ENCODE measurements around the gene CDH4. TPM values are rescaled to one million over a fixed set of nuclear protein-coding genes. Genes with fewer than 3 reads are reported as not detected.

The CDH4 gene
- total RNA-seq, 1 experiment from 2014 or later: not detected

DNA sequence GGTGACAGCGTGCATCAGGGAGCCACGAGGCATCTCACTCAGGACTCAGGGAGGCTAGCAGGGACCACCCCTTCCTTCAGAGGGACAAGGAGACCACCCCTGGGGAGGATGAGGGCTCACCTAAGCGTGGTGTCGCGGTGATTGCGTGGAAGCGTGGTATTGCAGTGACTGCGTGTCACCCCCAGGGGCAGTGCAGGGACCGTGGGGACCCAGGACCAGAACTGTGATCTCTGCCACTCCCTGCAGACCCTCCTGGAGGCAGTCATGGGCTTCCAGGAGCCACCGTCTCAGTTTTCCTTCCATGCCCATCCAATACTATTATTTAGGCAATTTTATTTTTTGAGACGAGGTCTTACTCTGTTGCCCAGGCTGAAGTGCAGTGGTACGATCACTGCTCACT, 666.5 kb downstream of the CDH4 start:
- H4K20me1 ChIP-seq (ENCODE audit: insufficient read depth): no peaks in the 10 kb centered on the region
- H3K36me3 ChIP-seq (ENCODE audit: low read depth): no peaks in the 10 kb centered on the region
- H3K27ac ChIP-seq: no peak overlapping the region
- H3K9me3 ChIP-seq (ENCODE audit: insufficient read depth, low read depth): no peaks in the 10 kb centered on the region
- intact Hi-C loops (cut with micrococcal nuclease; ENCODE audit: unreplicated experiment): no loop called here
- no peaks in the 10 kb centered on the region for H3K9me2 ChIP-seq (ENCODE audit: insufficient read depth)
- H3F3A ChIP-seq (ENCODE audit: insufficient read depth, low read depth): no peaks in the 10 kb centered on the region
- H3K4me2 ChIP-seq: no peak overlapping the region
- DNase-seq: no peak
- H3K4me1 ChIP-seq (replicated peaks; ENCODE audit: insufficient read depth): no peaks in the 10 kb centered on the region
- peaks cover 70% of the 10 kb centered on the region for H3K27me3 ChIP-seq (ENCODE audit: insufficient read depth, low read depth)
- TF ChIP-seq EZH2 (IDR thresholded peaks at IDR 0.05; ENCODE audit: low read depth): no peak
- TF ChIP-seq, protein P1, sequence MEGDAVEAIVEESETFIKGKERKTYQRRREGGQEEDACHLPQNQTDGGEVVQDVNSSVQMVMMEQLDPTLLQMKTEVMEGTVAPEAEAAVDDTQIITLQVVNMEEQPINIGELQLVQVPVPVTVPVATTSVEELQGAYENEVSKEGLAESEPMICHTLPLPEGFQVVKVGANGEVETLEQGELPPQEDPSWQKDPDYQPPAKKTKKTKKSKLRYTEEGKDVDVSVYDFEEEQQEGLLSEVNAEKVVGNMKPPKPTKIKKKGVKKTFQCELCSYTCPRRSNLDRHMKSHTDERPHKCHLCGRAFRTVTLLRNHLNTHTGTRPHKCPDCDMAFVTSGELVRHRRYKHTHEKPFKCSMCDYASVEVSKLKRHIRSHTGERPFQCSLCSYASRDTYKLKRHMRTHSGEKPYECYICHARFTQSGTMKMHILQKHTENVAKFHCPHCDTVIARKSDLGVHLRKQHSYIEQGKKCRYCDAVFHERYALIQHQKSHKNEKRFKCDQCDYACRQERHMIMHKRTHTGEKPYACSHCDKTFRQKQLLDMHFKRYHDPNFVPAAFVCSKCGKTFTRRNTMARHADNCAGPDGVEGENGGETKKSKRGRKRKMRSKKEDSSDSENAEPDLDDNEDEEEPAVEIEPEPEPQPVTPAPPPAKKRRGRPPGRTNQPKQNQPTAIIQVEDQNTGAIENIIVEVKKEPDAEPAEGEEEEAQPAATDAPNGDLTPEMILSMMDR (conservative IDR thresholded peaks at IDR 0.05): peak; percentile 27; the same call in 1 of the 2 replicates
- CTCF ChIA-PET: no interaction called here
- no peak overlapping the region for H2AFZ ChIP-seq
- POLR2A ChIA-PET (ENCODE audit: unreplicated experiment): no interaction called here
- BruUV-seq (replicated peaks): no TSS peak
- no peaks in the 10 kb centered on the region for H3K79me2 ChIP-seq (ENCODE audit: low read depth)
- no peak overlapping the region for H3K4me3 ChIP-seq

DNA sequence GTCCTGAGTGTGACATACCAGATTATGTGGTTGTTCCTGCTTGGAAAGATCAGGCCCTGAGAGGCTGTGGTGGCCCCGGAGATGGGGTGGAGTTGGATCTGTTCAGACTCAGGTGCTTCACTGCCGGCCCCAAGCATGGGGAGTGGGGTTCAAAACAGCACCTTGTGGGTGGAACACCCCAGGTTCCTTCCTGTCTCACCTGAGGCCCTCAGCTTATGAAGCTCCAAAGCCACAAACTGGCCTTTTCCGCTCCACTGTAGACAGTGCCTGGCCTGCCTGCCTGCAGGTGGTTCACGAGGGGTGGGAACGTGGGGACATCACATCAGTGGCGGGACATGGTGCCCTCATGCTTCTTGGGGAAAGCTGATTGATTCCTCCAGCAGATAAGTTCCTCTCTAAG, 667.2 kb downstream of the CDH4 start:
- intact Hi-C loops (cut with micrococcal nuclease; ENCODE audit: unreplicated experiment): no loop called here

DNA sequence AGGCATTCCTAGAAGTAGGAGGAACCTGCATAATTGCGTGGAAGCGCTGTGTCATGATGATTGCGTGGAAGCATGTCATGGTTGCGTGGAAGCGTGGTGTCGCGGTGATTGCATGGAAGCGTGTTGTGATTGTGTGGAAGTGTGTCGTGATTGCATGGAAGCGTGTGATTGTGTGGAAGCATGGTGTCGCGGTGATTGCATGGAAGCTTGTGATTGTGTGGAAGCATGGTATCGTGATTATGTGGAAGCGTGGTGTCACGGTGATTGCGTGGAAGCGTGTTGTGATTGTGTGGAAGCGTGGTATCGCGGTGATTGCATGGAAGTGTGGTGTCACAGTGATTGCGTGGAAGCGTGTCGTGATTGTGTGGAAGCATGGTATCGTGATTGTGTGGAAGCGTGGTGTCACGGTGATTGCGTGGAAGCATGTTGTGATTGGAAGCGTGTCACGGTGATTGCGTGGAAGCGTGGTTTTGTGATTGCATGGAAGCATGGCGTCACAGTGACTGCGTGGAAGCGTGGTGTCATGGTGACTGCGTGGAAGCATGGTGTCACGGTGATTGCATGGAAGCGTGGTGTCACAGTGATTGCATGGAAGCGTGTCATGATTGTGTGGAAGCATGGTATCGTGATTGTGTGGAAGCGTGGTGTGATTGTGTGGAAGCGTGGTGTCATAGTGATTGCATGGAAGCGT, 667.8 kb downstream of the CDH4 start:
- no peaks in the 10 kb centered on the region for H3K9me3 ChIP-seq (ENCODE audit: insufficient read depth, low read depth)

More for the DNA sequence above, 667.2 kb downstream of the CDH4 start:
- no peak for DNase-seq
- BruUV-seq (replicated peaks): no TSS peak
- peaks cover 69% of the 10 kb centered on the region for H3K27me3 ChIP-seq (ENCODE audit: insufficient read depth, low read depth)
- no peaks in the 10 kb centered on the region for H3K9me3 ChIP-seq (ENCODE audit: insufficient read depth, low read depth)
- ChIA-PET CTCF (no interaction called here), POLR2A (ENCODE audit: unreplicated experiment) (no interaction called here)
- no peak overlapping the region for H2AFZ ChIP-seq
- no peak overlapping the region for H3K27ac ChIP-seq
- no peaks in the 10 kb centered on the region for H3F3A ChIP-seq (ENCODE audit: insufficient read depth, low read depth)
- H3K79me2 ChIP-seq (ENCODE audit: low read depth): no peaks in the 10 kb centered on the region
- TF ChIP-seq, protein P1 (conservative IDR thresholded peaks at IDR 0.05): no peak
- TF ChIP-seq EZH2 (IDR thresholded peaks at IDR 0.05; ENCODE audit: low read depth): no peak
- no peaks in the 10 kb centered on the region for H4K20me1 ChIP-seq (ENCODE audit: insufficient read depth)
- H3K36me3 ChIP-seq (ENCODE audit: low read depth): no peaks in the 10 kb centered on the region
- H3K4me1 ChIP-seq (replicated peaks; ENCODE audit: insufficient read depth): no peaks in the 10 kb centered on the region
- no peak overlapping the region for H3K4me3 ChIP-seq
- H3K9me2 ChIP-seq (ENCODE audit: insufficient read depth): no peaks in the 10 kb centered on the region
- no peak overlapping the region for H3K4me2 ChIP-seq

More for the DNA sequence above, 667.8 kb downstream of the CDH4 start:
- ChIA-PET CTCF (no interaction called here), POLR2A (ENCODE audit: unreplicated experiment) (no interaction called here)
- TF ChIP-seq, protein P1 (conservative IDR thresholded peaks at IDR 0.05): no peak
- TF ChIP-seq EZH2 (IDR thresholded peaks at IDR 0.05; ENCODE audit: low read depth): no peak
- no peak for DNase-seq
- Histone ChIP-seq H3K27me3 (ENCODE audit: insufficient read depth, low read depth) (peaks cover 69% of the 10 kb centered on the region), H4K20me1 (ENCODE audit: insufficient read depth) (no peaks in the 10 kb centered on the region), H2AFZ (no peak overlapping the region), H3K9me2 (ENCODE audit: insufficient read depth) (no peaks in the 10 kb centered on the region), H3K4me1 (replicated peaks; ENCODE audit: insufficient read depth) (no peaks in the 10 kb centered on the region), H3K4me2 (no peak overlapping the region), H3K27ac (no peak overlapping the region), H3K79me2 (ENCODE audit: low read depth) (no peaks in the 10 kb centered on the region), H3K4me3 (no peak overlapping the region), H3K36me3 (ENCODE audit: low read depth) (no peaks in the 10 kb centered on the region), H3F3A (ENCODE audit: insufficient read depth, low read depth) (no peaks in the 10 kb centered on the region)
- intact Hi-C loops (cut with micrococcal nuclease; ENCODE audit: unreplicated experiment): no loop called here
- BruUV-seq (replicated peaks): no TSS peak
